Common myeloid progenitor, CD34-positive (primary cell): ENCODE results near the gene RAB33B.

Experiments
- CTCF ChIA-PET: fragments of 350-600 bp; sonication (Branson Sonifier 250); formaldehyde crosslinking; loops from one replicate; lab custom pipeline; 2021; ENCODE audit warnings: antibody characterized with exemption; lab: Charles Lee
- POLR2A ChIA-PET: fragments of 350-600 bp; sonication (Branson Sonifier 250); formaldehyde crosslinking; loops from one replicate; lab custom pipeline; 2021; ENCODE audit warnings: antibody characterized with exemption; lab: Charles Lee
- DNase-seq, 3 donors: peaks; one replicate each; pipeline versions ENCODE4 v3.0.0 to v3.0.0-alpha.2; 2013
- H3K27ac ChIP-seq, 2 experiments: 1 replicate in 1 of 2; 2 replicates in 1 of 2; pipeline ENCODE4 v1.7.0; 2013; ENCODE audit warnings: inconsistent platforms in 2 of 2, low read length in 2 of 2, mild to moderate bottlenecking in 2 of 2, low read depth in 1 of 2, moderate library complexity in 1 of 2; ENCODE audit not compliant: severe bottlenecking in 2 of 2, insufficient read depth in 1 of 2, poor library complexity in 1 of 2
- H3K27me3 ChIP-seq, 5 experiments: replicated peaks in 2 of 5; 1 replicate in 3 of 5; 2 replicates in 2 of 5; pipeline versions ENCODE4 v1.6.1 to v1.7.0; 2013; ENCODE audit warnings: low read length in 4 of 5, mild to moderate bottlenecking in 2 of 5, moderate library complexity in 2 of 5, inconsistent platforms in 1 of 5; ENCODE audit not compliant: insufficient read depth in 5 of 5, control insufficient read depth in 4 of 5
- H3K36me3 ChIP-seq, 4 experiments: 1 replicate in 2 of 4; 2 replicates in 2 of 4; pipeline versions ENCODE4 v1.6.1 to v1.7.0; 2013; ENCODE audit warnings: low read length in 3 of 4, control low read depth in 1 of 4, mild to moderate bottlenecking in 1 of 4; ENCODE audit not compliant: control insufficient read depth in 4 of 4, insufficient read depth in 4 of 4
- H3K4me1 ChIP-seq, 4 experiments: 1 replicate in 3 of 4; 2 replicates in 1 of 4; pipeline versions ENCODE4 v1.6.1 to v1.7.1; 2013; ENCODE audit warnings: low read length in 3 of 4, mild to moderate bottlenecking in 3 of 4, control low read depth in 1 of 4, inconsistent platforms in 1 of 4, moderate library complexity in 1 of 4; ENCODE audit not compliant: control insufficient read depth in 4 of 4, insufficient read depth in 4 of 4; ENCODE audit errors: control extremely low read depth in 1 of 4
- H3K4me3 ChIP-seq, 7 experiments: 1 replicate in 4 of 7; 2 replicates in 3 of 7; pipeline versions ENCODE4 v1.5.1 to v1.7.0; 2013; ENCODE audit warnings: mild to moderate bottlenecking in 7 of 7, low read length in 6 of 7, moderate library complexity in 6 of 7, inconsistent platforms in 2 of 7, low read depth in 2 of 7, control low read depth in 1 of 7; ENCODE audit not compliant: insufficient read depth in 4 of 7, control insufficient read depth in 1 of 7; ENCODE audit errors: extremely low read depth in 1 of 7
- H3K9me3 ChIP-seq, 5 experiments: 1 replicate in 4 of 5; 2 replicates in 1 of 5; pipeline versions ENCODE4 v1.6.1 to v1.7.1; 2013; ENCODE audit warnings: low read length in 4 of 5, mild to moderate bottlenecking in 2 of 5, inconsistent platforms in 1 of 5, low read depth in 1 of 5, moderate library complexity in 1 of 5; ENCODE audit not compliant: control insufficient read depth in 4 of 5, insufficient read depth in 2 of 5; ENCODE audit errors: control extremely low read depth in 1 of 5
- WGBS: methylation state at CpG from one replicate; pipeline ENCODE4 v1.1.5; 2013; ENCODE audit not compliant: insufficient coverage; 5-methylcytosine and 5-hydroxymethylcytosine counted together

RAB33B gene

DNA sequence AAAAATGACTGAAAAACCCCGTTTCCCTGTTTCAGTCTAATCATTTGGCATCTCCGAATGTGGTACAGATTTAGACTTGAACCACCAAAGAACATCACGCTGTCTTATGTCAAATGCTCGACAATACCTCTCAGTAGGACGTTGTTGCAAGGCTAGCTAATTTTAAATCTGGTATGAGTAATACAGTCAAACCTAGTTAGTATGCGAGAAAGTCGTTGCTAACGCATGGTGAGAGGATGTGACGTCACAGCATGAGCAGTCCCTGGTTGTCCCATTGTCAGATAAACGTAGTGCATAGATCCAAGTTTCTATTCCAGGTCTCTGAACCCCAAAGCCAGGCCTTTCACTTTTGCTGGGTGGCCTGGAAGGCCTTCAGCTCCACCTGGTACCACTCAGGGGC, 57.4 kb downstream of the RAB33B start:
- WGBS, result 95% methylated on average over 10 of the region's 10 CpGs
- Histone ChIP-seq H3K4me1 (no peaks in the 10 kb centered on the region), H3K27me3 (no peaks in the 10 kb centered on the region), H3K36me3 (peaks cover 9 to 54% (median 33%) of the 10 kb centered on the region in 4 experiments), H3K4me3 (no peak overlapping the region), H3K9me3 (no peaks in the 10 kb centered on the region), H3K27ac (no peak overlapping the region)
- POLR2A ChIA-PET, result no interaction called here
- DNase-seq, result no peak
- CTCF ChIA-PET, result interaction anchor here (0.9 to 1.8 kb wide), 4 partner anchors 12 to 88 kb away, joined by 3 read pairs; no protein-coding TSS in a partner anchor

- Histone ChIP-seq H3K4me3 (no peak overlapping the region), H3K9me3 (no peaks in the 10 kb centered on the region), H3K4me1 (no peaks in the 10 kb centered on the region), H3K36me3 (peaks cover 15 to 71% (median 41%) of the 10 kb centered on the region in 4 experiments), H3K27ac (no peak overlapping the region), H3K27me3 (no peaks in the 10 kb centered on the region)
- 96% methylated on average over 5 of the region's 8 CpGs for WGBS
- ChIA-PET CTCF (interaction anchor here (1.3 to 2.7 kb wide), 4 partner anchors 11 to 55 kb away, joined by 4 to 9 read pairs (median 4); no protein-coding TSS in a partner anchor), POLR2A (no interaction called here)
- DNase-seq, result no peak
These were observed 60.6 kb downstream of the RAB33B start for GRCh38 chr4:139514382-139515059.

DNA sequence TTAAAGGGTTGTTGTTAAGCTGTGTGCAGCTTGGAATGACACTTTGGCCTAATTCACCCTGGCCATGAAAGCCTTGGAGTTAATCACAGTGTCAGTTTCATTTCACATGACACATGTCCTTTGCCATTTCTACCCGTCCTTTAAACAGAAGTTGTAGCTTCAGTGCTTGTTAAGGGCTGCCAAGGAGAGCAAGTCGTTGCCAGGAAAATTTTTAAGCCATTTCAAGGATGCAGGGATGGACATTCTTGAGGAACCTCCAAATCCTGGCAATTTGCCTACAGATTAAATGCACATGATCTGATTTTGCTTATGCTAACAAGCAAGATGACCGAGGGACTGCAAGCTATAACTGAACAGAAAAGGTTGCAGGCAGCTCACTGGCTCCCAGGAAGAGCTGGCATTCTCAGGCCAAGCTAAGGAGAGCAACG, 61.6 kb downstream of the RAB33B start:
- Histone ChIP-seq H3K27me3 (no peaks in the 10 kb centered on the region), H3K9me3 (no peaks in the 10 kb centered on the region), H3K27ac (no peak overlapping the region), H3K36me3 (peaks cover 15 to 73% (median 40%) of the 10 kb centered on the region in 4 experiments), H3K4me1 (no peaks in the 10 kb centered on the region), H3K4me3 (no peak overlapping the region)
- CTCF ChIA-PET, result interaction anchor here (0.8 kb wide), 1 partner anchor 11 kb away, joined by 5 read pairs; no protein-coding TSS in a partner anchor
- DNase-seq, result no peak
- 98% methylated on average over 4 of the region's 4 CpGs for WGBS
- POLR2A ChIA-PET, result no interaction called here

DNA sequence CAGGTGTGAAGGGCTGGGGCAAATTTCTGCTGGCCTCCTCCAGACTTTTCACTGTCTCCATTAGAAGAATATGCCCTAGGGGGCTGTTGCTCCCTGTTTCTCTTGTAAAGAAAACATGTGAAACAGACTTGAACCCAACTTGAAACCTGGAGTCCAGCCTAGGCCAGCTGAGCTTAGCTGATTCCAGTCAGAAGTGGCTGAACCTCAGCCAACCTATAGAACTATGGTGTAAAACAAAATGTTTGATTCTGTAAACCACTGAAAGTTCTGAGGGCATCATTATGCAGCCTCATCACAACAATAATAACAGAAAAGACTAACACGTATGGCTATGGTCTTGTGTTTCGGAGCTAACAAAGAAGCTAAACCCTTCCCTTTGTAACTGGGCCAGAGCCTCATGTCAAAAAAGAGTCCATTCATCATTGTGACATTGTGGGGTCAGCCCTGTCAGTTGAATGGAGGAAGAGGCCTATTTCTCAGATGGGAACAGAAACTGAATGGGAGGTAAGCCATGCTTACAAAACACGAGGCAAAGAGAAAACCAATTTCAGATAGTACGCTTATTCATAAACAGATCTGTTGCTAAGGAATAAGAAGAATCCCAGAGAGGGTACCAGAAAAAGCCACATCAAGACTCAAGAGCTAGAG, 68.0 kb downstream of the RAB33B start:
- DNase-seq, result no peak
- Histone ChIP-seq H3K9me3 (no peaks in the 10 kb centered on the region), H3K27ac (no peak overlapping the region), H3K4me1 (peaks cover 0 to 7% (median 2%) of the 10 kb centered on the region in 4 experiments), H3K4me3 (no peak overlapping the region), H3K27me3 (no peaks in the 10 kb centered on the region), H3K36me3 (peaks cover 12 to 61% (median 36%) of the 10 kb centered on the region in 4 experiments)
- CTCF ChIA-PET, result interaction anchor here (0.9 to 1.1 kb wide), 2 partner anchors 9 to 147 kb away, joined by 3 to 6 read pairs; no protein-coding TSS in a partner anchor
- WGBS, result 93% methylated on average over 3 of the region's 4 CpGs
- POLR2A ChIA-PET, result no interaction called here

- POLR2A ChIA-PET, result interaction anchor here (0.6 kb wide), 1 partner anchor 99 kb away, joined by 3 read pairs; no protein-coding TSS in a partner anchor
- Histone ChIP-seq H3K27me3 (no peaks in the 10 kb centered on the region), H3K27ac (no peak overlapping the region), H3K36me3 (peaks cover 12 to 57% (median 35%) of the 10 kb centered on the region in 4 experiments), H3K9me3 (no peaks in the 10 kb centered on the region), H3K4me1 (peaks cover 0 to 7% (median 2%) of the 10 kb centered on the region in 4 experiments), H3K4me3 (no peak overlapping the region)
- CTCF ChIA-PET, result interaction anchor here (0.9 to 1.7 kb wide), 4 partner anchors 9 to 147 kb away, joined by 3 to 6 read pairs (median 5); no protein-coding TSS in a partner anchor
- DNase-seq, result no peak
- WGBS, result 85% methylated on average over 4 of the region's 4 CpGs
These were observed 68.5 kb downstream of the RAB33B start for GRCh38 chr4:139522457-139522856.

GRCh38 chr4:139523076-139523475, 69.2 kb downstream of the RAB33B start:
- no peaks in the 10 kb centered on the region for H3K9me3 ChIP-seq
- H3K27me3 ChIP-seq, result no peaks in the 10 kb centered on the region
- H3K36me3 ChIP-seq, result peaks cover 11 to 50% (median 30%) of the 10 kb centered on the region in 4 experiments
- peaks cover 0 to 8% (median 2%) of the 10 kb centered on the region in 4 experiments for H3K4me1 ChIP-seq
- CTCF ChIA-PET, result interaction anchor here (0.9 to 1.7 kb wide), 3 partner anchors 14 to 148 kb away, joined by 3 to 6 read pairs (median 4); no protein-coding TSS in a partner anchor
- POLR2A ChIA-PET, result interaction anchor here (0.6 kb wide), 1 partner anchor 100 kb away, joined by 3 read pairs; no protein-coding TSS in a partner anchor
- H3K27ac ChIP-seq, result no peak overlapping the region
- no CpG with 5 or more reads among the region's 1 CpG for WGBS
- H3K4me3 ChIP-seq, result no peak overlapping the region
- DNase-seq, result peak in 1 of 3 donors; percentile 8
